ENCODE data around the gene CYBC1. TPM values are rescaled to one million over a fixed set of nuclear protein-coding genes. Genes with fewer than 3 reads are reported as not detected.

CYBC1 gene
- total and polyA plus RNA-seq, 9 of the 15 experiments (the other 6 are each of a cell fraction or from before 2014, with no cell fraction given): 1.3 to 71.8 (median 49.9) TPM

DNA sequence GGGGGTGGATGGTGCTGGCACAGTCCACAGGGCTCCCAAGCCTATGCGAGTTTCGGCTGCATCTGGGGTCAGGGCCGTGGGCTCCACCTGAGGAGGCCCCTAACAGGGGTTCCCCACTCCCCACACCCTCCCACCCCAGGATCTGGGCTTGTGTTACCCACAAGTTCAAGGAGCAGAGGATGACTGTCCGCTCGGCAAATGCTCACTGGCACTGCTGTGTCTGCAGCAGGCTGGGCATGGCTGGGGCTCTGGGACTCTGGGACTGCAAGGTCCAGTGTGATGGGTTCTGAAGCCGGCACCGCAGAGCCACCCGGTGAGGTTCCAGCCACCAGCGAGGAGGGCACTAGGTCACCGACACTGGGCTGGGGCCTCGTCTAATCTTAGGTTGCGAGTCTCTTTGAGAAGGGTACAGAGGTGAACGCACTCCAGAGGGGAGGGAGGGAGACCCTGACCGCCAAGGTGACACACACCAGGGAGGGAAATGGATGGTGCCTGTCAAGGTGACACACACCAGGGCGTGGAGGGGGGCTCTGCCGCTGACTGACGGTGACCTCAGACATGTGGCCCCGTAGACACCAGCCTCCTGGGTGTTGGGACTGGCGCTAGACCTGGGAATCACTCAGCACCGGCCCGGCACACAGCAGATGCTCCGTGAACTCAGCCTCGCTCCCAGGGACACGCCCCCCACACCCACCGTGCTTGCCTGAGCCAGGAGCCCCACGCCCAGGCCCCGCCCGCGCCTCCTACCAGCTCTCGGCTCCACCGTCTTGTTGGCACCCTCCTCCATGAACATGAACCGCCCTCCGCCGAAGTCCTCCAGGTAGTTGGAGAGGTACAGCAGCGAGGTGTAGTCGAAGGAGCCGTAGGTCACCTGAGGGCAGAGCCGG is 52.9 kb downstream of the CYBC1 start:
- no peak overlapping the region for H3K27ac ChIP-seq (ENCODE audit: extremely low read depth, low read depth, low read length)
- intact Hi-C loops (cut with micrococcal nuclease) (no loop called here), in situ Hi-C loops (cut with MboI) (no loop called here)
- no peaks in the 10 kb centered on the region for H4K20me1 ChIP-seq (replicated peaks; ENCODE audit: control insufficient read depth, insufficient read depth, low read length)
- FAIRE-seq: no peak
- H3K79me2 ChIP-seq (ENCODE audit: control insufficient read depth, insufficient read depth, low read length): no peaks in the 10 kb centered on the region
- no peak overlapping the region for H3K4me3 ChIP-seq
- TF ChIP-seq ETV5 (CRISPR knock-in tag; IDR thresholded peaks at IDR 0.05; ENCODE audit: low read depth): no peak
- TF ChIP-seq POLR2G (IDR thresholded peaks at IDR 0.05; ENCODE audit: low read depth, low read length): peak; percentile 36; the same call in 1 of the 2 replicates
- no peak for TF ChIP-seq ZNF444 (CRISPR knock-in tag; IDR thresholded peaks at IDR 0.05)
- H3K9me1 ChIP-seq (ENCODE audit: control insufficient read depth, insufficient read depth, low read length): no peaks in the 10 kb centered on the region
- DNase-seq (ENCODE audit: extremely low read depth in 1 of 4, low spot score in 3 of 4): no peak
- no TSS peak for BruUV-seq (replicated peaks)
- CTCF ChIA-PET (ENCODE audit: low intra/inter-chr PET ratio): interaction anchor here (0.6 kb wide), 1 partner anchor 31 kb away, joined by 3 read pairs; no protein-coding TSS in a partner anchor
- H3K4me2 ChIP-seq (ENCODE audit: insufficient read depth, low read length): no peak overlapping the region
- ATAC-seq: no peak
- 88% methylated on average over 28 of the region's 38 CpGs for WGBS (ENCODE audit: insufficient coverage, low coverage, missing lambda C conversion rate)
- H2AFZ ChIP-seq (ENCODE audit: low read depth, low read length): no peak overlapping the region
- peaks cover 31% of the 10 kb centered on the region; the same call in 2 of the 3 replicates for H3K36me3 ChIP-seq (ENCODE audit: control insufficient read depth, insufficient read depth, low read length)
- H3K9me3 ChIP-seq (replicated peaks; ENCODE audit: control insufficient read depth, insufficient read depth, low read depth, low read length): no peaks in the 10 kb centered on the region
- H3K27me3 ChIP-seq (ENCODE audit: control insufficient read depth in 2 of 2, insufficient read depth in 2 of 2, low read length in 2 of 2): no peaks in the 10 kb centered on the region
- peaks cover 0 to 22% of the 10 kb centered on the region in 2 experiments; a peak in 2 of 5 replicates for H3K4me1 ChIP-seq (replicated peaks in 1 of 2; ENCODE audit: control insufficient read depth in 2 of 2, insufficient read depth in 2 of 2, low read length in 2 of 2)
- POLR2A ChIA-PET: no interaction called here
- H3K9ac ChIP-seq (ENCODE audit: insufficient read depth in 1 of 2, low read depth in 2 of 2, low read length in 2 of 2): no peak overlapping the region; a peak in 1 of 4 replicates

All from K562 (cell line).